HG02840 (cell line): ENCODE measurements around the gene MYH11.
"Not testable (repeated sequence)": the region's sequence is repeated elsewhere in the genome, so short reads cannot be mapped to it uniquely, and the experiment has no call there.

Experiments
- ATAC-seq: cut with Tn5 transposase; IDR thresholded peaks from one replicate; pipeline ENCODE4 v1.9.1; 2021; ENCODE audit warnings: mild to moderate bottlenecking, moderate library complexity, moderate number of reproducible peaks; ENCODE audit not compliant: unreplicated experiment, low FRiP score

The MYH11 gene

DNA sequence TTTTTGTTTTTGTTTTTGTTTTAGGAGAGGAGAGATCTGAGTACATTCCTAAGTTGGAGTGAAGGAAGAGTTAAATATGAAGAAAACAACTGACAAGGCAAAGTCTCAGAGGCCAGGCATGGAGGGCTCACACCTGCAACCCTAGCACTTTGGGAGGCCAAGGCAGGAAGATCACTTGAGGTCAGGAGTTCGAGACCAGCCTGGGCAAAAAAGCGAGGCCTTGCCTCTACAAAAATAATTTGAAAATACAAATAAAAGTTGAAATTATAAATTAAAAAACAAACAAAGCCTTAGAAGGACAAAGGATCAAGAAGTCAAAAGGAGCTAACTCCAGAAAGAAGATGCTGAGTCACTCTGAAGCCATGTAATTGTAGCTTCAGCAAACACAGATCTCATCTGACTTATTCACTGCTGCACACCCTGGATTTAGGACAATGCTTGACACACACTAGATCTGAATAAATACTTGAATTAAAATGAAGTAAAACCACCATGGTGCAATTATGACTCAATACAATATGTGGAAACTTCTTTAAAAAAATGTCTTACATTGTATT, 22.5 kb upstream of the MYH11 start:
- no peak for ATAC-seq

DNA sequence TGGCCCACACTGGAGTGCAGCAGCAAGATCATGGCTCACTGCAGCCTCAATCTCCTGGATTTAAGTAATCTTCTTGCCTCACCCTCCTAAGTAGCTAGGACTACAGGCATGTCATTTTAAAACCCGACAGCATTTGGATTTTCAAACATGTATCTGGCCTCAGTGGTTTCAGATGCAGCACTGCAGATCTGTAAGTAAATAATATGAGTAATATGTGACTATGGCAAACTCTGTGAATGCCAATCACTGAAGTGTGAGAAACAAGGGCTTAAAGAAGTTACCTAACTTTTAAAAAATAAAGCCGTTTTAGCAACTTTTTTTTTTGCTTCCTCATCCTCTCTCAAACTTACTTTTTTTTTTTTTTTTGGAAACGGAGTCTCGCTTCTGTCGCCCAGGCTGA, 19.7 kb upstream of the MYH11 start:
- no peak for ATAC-seq

DNA sequence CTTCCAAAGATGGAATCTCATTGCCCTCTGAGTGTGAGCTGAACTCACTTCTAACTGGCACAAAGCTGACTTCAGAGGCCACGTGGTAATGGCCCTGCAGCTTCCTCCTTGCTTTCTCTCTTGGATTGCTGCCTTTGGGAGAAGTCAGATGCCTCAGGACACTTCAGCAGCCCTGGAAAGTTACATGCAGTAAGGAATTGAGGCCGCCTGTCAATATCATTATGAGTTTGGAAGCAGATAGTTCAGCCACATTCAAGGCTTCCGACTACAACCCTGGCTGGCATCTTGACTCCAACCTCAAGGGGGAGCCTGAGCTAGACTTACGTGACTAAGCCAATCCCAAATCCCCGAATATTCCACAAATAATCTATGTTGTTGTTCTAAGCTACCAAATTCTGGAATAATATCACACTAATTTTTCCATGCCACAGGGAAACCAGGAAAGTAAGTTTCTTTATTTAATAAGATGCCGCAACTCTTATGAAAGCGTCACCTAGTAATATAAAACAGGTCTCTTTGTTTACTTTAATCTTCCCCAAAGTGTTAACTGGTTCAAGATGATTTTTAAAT, 18.0 kb upstream of the MYH11 start:
- ATAC-seq, result no peak

DNA sequence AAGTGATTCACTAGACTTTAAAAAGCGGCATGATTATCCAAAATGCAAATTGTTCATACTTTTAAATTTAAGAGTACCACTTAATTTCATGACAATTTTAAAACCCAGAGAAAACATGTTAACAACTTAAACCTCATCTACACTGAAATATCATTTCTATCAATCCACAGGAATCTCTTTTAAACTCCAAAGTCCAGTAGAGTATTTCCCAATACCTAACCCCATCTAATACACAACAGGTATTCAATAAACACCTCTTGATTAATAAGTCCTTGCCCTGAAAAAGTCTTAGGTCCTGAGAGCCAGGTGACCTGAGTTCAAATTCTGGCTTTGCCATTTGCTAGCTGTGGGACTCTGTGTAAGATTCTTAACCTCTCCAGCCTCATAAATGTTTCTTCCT, 16.9 kb upstream of the MYH11 start:
- ATAC-seq, result no peak

DNA sequence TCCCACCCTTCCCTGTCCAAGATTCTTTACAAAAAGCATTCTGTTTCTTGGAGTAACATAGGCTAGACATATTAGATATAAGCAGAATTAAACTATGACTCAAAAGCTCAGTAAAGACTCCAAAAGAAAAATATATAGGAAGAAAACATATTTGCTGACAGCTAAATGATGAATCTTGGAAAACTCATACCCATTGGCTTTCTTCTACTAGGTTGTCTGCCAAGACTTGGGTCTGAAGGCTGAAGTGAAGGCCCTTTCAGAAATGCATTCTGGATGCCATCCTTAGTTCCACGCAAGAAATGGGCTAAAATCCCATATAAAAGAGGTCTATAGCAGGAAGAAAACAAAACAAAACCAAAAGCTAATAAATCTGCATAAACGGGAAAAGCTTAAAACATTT, 16.5 kb upstream of the MYH11 start:
- no peak for ATAC-seq

DNA sequence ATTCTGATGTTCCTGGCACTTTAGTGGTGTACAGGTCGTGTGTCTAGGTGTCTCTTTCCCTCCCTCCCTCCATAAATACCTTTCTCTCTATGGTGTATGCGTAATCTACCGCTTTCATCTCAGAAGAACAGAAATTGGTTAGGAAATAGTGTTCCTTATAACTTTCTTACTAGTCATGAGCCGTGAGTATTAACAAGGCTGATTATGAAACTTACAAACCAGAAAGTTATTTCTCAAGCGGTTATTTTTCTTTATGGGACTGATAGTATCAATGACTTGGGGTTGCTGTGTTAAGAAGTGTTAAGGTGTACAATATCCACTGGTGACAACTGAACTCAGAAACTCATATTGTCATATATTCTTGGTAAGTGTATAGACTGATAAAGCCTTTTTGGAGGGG, 13.2 kb upstream of the MYH11 start:
- no peak for ATAC-seq

DNA sequence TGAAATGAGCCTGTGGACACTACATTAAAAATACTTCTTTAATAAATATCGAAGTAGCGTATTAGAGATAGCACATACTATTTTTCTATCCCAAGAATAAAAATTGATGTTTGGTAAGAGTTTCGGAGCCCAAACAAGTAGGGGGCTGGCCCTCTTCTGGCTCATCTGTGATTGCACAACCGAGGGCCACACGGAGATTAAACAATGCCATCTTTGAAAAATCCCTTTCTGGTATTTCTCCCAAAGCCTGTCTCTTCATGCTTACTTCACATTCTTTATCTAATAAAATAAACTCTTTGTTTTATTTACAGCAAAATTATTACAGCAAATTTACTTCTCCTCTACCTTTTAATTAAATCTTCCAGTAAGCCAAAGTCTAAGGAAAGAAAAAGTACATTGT, 9.6 kb upstream of the MYH11 start:
- ATAC-seq, result no peak

DNA sequence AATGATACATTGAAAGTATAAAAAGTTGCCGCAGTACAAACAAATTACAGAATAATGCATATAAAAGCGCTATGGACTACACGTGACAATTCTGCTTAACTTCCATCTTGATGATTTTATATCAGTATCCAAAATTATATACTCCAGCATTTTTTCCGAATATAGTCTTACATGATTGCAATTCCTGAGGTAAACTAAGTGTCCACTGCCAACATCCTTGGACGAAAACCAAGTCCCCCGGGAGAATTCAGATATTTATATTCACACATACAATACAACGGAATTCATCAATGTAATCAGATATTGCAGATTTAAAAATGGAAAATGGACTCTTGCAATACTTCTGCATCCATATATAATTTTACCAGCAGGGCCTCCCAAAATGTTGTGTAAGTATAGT, 8.9 kb upstream of the MYH11 start:
- ATAC-seq, result no peak

DNA sequence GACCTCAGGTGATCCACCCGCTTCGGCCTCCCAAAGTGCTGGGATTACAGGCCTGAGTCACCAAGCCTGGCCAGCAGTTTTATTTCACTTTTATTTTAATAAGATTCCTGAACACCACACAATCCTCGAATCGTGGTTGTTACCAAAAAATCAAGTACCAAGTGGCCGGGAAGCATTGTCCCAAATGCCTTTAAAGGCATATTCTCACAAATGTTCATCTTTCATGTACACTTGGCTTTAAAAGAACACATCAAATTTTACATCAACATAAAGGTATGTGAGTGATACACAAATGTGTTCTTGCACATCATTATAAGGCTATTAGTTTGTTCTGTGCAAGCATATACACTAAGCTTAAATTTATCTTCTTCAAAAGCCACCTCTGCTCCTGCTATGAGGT, 8.1 kb upstream of the MYH11 start:
- ATAC-seq, result no peak

DNA sequence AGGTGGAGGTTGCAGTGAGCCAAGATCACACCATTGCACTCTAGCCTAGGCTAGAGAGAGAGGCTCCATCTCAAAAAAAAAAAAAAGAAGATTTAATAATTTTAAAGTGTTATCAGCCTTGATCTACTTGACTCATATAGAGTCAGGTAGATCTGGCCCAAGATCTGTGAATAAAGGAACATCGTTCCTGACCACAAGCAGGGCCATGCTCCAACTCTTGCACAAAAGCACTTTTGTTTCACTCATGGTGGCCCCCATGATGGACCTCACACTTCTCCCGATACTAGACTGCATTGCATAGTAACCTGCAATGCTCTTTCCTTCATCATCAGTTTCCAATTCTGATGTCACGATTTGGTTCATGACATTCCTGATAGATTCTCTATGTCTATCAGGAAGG, 5.2 kb upstream of the MYH11 start:
- ATAC-seq, result no peak

DNA sequence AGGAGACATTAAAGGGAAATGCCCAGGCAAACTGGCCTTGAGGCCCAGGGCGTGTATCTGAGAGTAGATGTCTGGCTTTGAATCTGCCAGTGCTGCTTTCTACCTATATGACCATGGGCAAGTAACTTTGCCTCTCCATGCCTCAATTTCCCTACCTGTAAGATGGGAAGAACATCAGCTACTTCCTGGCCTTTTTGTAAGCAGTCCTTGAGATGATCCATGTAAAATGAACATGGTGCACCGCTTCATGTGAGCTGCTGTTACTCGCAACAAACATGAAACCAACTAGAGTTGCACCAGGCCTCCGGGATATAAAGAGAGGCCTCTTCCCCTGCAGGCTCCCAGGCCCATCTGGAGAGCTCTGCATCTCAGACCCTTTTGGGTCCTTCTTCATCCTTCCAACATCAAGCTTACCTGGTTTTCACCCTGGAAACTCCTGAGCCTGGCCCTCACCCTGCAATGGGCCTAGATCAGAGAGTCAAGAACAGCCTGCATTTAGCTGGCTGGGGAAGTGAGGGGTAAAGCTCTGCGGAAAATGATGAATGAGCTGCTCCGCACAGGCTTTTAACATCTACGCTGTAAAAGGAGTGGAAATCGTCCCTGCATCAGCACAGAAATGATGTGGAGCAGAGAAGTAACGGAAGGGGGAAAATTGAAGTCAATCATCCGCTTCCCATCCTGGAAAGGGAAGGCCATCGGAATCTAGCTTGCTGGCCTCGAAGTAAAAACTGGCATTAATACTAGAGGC, 2.3 kb upstream of the MYH11 start:
- ATAC-seq, result no peak

DNA sequence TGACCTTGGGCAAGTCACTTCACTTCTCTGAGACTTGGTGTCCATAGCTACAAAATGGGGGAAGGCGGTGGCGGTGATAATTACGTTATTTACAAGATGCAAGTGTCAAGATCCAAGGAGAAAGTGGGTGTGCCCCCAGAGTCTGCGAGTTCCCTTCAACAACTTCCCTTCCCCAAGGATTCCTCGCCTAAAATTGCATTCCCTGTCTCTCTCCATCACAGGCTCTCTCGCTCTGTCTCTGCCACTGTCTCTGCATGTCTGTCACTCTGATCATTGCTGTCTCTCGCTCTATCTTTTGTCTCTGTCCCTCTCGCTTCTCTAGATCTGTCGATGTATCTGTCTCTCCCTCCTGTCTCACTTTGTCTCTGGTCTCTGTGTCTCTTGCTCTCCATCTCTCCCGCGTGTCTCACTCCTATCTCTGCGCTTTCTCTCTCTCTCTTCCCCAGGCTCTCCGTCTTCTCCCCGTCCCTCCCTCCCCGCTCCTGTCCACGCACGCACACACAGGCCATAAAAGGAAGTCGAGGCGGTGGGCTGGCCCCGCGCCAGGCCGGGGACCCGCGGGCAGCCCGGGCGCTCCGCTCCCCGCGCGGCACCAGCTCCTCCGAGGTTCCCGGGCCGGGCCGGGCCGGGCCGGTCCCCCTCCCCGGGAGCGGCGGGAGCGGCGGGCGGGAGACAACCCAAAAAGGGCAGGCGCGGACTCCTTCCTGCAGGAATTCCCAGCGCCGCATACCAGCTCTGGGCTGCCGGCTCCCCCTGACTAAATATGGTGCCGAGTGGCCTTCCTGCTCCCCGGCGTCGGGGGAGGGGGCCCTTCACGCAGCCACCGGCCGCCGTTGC, 1.1 kb upstream of the MYH11 start:
- no peak for ATAC-seq

DNA sequence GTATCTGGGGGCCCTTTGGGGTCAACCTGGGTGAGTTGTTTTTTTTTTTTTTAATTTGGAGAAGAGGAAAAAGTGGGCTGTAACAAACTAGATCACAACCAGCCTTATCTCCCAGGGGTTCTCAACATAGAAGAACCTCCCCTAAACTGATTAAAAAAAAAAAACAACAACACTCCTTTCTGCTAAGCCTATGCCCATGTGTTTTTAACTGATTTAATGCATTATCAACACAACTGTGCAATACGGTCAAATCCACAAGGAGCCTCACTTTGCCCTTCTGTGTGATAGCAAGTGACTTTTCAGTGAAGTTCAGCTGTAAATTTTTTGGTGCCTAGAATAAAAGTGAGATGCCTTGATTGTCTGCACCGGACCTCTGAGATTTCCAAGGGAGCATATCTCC, 646 bp downstream of the MYH11 start:
- ATAC-seq, result no peak

DNA sequence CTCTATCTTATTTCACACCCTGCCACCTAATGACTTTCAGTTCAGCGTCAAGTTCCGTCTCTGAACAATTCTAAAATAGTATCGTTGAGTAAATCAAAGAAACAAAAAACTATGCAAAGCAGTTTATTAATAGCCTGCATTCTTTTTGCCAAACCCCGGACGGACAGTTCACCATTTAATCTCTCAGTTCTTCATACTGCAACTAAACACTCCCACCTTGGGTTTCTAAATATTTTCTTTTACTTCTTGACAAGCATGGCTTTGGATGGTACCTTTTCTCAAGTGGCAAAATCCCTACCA, 1.2 kb downstream of the MYH11 start:
- ATAC-seq, result peak; percentile 85

DNA sequence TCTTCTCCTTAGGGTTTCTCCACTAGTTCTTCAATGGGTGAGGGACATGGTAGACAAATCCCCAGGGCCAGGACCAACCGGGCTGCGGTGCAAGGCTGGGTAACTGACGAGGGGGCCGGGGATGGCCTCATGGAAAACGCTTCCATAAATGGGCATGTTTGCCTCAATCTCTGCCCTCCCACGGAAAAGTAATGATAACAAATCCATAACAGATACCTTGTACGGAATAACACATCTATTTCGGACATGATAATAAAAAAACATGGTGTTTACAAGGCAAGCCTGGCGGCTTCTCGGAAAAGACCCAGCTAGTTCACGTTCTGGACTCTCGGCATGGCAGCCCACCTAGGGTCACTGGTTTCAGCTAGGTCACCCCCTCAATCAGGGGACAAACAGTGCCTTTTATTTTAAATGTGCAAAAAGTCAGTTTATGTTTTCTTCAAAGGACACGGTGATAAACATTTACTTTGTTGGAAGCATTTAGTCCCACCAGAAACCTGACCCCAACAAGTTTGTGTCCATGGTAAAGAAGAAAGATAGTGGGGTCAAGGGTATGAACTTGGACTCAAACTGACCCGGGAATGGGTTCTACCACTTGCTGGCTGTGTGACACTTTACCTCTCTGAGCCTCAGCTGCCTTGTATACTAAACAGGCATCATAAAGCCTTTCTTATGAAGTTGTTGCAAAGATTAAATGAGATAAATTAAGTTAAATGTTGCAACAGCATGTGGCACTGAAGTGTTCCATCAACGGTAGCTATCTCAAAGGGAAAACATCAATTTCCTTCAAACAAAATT, 1.7 kb downstream of the MYH11 start:
- ATAC-seq, result no peak

DNA sequence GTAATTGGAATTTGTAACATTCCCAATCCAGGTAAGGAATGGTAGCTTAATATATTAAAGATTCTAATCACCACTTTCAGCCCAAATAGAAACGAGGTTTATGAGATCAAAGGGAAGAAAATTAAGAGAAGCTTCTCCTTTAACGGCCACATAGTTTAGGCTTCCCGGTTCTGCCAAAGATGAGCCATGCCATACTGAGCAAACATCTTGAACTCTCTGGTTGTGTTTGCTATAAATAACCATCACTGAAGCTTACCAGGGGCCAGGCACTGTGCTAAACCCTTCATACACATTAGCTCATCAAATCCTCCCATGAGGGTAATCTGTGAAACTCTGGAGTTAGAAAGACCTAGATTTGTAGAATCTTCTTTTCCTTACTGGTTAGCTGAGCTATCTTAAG, 2.8 kb downstream of the MYH11 start:
- no peak for ATAC-seq

DNA sequence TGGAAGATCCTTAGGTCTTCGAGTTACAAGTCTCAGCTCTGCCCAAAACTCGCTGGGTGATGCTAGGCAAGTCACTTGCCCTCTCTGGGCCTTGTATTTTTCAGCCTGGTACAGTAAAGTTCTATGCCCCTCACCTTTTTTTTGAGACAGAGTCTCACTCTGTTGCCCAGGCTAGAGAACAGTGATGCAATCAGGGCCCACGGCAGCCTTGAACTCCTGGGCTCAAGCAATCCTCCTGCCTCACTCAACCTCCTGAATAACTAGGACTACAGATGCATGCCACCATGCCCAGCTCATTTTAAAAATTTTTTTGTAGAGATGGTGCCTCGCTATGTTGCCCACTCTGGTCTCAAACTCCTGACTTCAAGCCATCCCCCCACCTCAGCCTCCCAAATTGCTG, 3.8 kb downstream of the MYH11 start:
- no peak for ATAC-seq

DNA sequence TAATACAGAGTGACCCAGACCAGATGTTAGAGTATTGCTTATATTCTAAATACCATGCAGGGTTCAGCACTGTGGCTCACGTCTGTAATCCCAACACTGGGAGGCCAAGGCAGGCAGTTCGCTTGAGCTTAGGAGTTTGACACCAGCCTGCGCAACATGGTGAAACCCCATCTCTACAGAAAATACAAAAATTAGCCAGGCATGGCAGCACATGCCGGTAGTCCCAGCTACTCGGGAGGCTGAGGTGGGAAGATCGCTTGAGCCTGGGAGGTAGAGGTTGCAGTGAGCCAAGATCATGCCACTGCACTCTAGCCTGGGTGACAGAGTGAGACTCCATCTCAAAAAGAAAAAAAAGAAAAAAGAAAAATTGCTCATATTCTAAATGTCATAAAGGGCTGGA, 6.3 kb downstream of the MYH11 start:
- not testable (repeated sequence) for ATAC-seq

DNA sequence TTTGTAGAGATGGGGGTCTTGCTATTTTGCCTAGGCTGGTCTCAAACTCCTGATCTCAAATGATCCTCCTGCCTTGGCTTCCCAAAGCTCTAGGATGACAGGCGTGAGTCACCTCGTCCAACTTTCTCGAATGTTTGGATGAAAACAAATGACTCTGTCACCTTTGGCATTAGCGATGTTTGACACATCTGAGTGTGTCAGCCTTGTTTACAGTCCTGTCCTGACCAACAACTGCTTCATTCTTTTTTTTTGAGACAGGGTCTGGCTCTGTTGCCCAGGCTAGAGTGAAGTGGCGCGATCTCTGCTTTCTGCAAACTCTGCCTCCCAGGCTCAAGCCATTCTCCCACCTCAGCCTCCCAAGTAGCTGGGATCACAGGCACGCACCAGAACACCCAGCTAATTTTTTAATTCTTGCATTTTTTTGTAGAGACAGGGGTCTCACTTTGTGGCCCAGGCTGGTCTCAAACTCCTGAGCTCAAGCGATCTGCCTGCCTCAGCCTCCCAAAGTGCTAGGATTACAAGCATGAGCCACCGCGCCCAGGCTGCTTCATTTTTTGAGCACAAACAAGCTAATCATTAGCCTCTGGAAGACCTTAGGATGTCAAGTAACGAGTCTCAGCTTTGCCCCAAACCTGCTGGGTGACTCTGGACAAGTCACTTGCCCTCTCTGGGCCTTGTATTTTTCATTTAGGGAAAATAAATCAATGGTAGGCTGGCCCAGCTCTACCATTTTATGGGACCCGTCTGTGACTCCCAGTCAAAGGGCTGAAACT, 7.4 kb downstream of the MYH11 start:
- no peak for ATAC-seq

DNA sequence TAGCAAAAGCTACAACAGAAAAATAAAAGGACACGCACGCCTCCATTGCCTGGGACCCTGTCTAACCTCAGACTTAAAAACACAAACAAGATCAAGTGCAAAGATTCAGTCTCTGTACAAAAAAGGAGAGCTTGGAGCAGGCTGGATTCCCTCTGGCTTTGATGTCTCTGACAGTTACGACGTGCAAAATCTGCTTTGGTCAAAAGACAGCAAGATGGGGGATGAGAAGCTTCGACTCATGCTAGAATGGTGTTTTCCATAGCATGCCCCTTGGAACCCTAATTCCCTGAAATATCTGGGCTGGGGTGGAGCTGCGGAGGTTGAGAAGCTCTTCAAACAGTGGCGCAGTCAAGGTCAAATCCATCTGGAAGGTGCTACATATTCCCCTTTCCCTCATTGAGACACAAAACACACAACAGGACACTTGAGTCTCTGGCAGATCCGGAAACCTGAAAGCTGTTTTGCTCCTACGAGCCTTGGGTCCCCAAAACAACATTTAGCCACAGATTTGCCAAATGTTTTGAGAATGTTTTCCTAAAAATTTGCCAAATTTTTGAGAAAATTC, 9.1 kb downstream of the MYH11 start:
- ATAC-seq, result no peak
